Tibial artery (tissue), 4 donors: ENCODE measurements around the gene PABPN1L.
A peak's percentile ranks its signal among the peaks of the same experiment; 100 is the strongest.

Experiments used
- DNase-seq, 2 donors: peaks; one replicate each; pipeline ENCODE4 v3.0.0-alpha.2; 2019
- H3K27ac ChIP-seq, 2 donors: fragments of 200-600 bp; sonication (generic) in 1 of 2; 1 replicate in 1 of 2; 2 replicates in 1 of 2; pipeline ENCODE4 v1.5.1; 2018 to 2019; ENCODE audit warnings: mild to moderate bottlenecking in 1 of 2
- H3K27me3 ChIP-seq, 2 donors: fragments of 200-600 bp; sonication (generic) in 1 of 2; one replicate each; pipeline versions ENCODE4 v1.5.1 to v1.6.0; 2016 to 2019
- H3K36me3 ChIP-seq, 3 donors: fragments of 200-600 bp; sonication (generic) in 2 of 3; one replicate each; pipeline ENCODE4 v1.5.1; 2016 to 2019; ENCODE audit warnings: mild to moderate bottlenecking in 2 of 3
- H3K4me1 ChIP-seq, 4 donors: fragments of 200-600 bp; sonication (generic) in 2 of 4; 1 replicate in 3 of 4; 2 replicates in 1 of 4; pipeline ENCODE4 v1.5.1; 2016 to 2019
- H3K4me3 ChIP-seq, 2 donors: fragments of 200-600 bp; sonication (generic) in 1 of 2; 1 replicate in 1 of 2; 2 replicates in 1 of 2; pipeline ENCODE4 v1.5.1; 2018 to 2019; ENCODE audit warnings: mild to moderate bottlenecking in 2 of 2
- H3K9me3 ChIP-seq, 3 donors: fragments of 200-600 bp; sonication (generic) in 1 of 3; one replicate each; pipeline ENCODE4 v1.5.1; 2016 to 2019
- intact Hi-C: fragments of 100-400 bp; cut with DNase I; formaldehyde crosslinking; loops from one replicate; pipeline ENCODE4 v1.15.0; 2023; ENCODE audit warnings: low total_unique reads
- TF ChIP-seq, protein P1 (sequence below), 2 experiments: fragments of 200-600 bp in 1 of 2; fragments of 450-650 bp in 1 of 2; IDR thresholded peaks; one replicate each; pipeline ENCODE4 v1.5.1; 2017 to 2019; ENCODE audit warnings: antibody characterized with exemption in 2 of 2, mild to moderate bottlenecking in 1 of 2, moderate library complexity in 1 of 2

The PABPN1L gene

DNA sequence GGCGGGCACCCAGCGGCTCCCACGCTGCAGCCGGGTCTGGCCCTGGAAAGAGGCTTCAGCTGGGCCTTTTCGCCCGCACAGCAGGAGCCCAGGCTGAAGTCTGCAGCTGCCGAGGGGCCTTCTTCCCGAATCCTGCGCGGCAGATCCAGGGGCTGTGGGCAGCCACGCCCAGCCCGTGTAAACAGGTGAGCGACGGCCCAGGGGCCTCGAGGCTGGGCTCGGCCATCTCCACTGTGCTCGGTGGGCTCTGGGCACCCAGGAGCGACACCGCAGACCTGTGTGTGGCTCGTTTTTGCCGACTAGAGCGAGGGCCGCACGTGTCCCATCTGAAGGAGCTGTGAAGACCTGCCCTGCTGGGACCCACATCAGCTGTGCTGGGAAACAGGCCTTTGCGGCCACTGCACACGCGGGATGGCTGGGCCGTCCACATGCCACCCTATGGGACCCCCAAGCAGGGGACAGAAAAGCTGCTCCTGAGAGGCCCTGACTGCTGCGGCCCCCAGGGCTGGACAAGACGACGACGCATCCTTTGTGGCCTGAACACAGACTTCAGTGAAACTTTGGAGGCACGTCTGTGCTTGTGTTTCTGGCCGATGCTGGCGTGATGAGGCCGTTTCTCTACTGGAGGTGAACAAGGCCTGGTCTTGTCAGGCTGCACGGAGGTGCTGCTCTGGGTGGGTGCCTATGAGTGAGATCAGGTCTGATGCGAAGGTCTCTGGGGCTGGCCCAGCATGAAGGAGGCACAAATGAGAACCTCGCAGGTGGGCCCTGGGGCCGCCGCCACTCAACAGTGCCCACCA lies 49.5 kb downstream of the PABPN1L start:
- H3K9me3 ChIP-seq = no peaks in the 10 kb centered on the region
- TF ChIP-seq, protein P1, sequence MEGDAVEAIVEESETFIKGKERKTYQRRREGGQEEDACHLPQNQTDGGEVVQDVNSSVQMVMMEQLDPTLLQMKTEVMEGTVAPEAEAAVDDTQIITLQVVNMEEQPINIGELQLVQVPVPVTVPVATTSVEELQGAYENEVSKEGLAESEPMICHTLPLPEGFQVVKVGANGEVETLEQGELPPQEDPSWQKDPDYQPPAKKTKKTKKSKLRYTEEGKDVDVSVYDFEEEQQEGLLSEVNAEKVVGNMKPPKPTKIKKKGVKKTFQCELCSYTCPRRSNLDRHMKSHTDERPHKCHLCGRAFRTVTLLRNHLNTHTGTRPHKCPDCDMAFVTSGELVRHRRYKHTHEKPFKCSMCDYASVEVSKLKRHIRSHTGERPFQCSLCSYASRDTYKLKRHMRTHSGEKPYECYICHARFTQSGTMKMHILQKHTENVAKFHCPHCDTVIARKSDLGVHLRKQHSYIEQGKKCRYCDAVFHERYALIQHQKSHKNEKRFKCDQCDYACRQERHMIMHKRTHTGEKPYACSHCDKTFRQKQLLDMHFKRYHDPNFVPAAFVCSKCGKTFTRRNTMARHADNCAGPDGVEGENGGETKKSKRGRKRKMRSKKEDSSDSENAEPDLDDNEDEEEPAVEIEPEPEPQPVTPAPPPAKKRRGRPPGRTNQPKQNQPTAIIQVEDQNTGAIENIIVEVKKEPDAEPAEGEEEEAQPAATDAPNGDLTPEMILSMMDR (IDR thresholded peaks at IDR 0.05) = no peak
- no peaks in the 10 kb centered on the region for H3K27me3 ChIP-seq
- DNase-seq = no peak
- H3K36me3 ChIP-seq = peaks cover 3 to 17% (median 14%) of the 10 kb centered on the region in 3 donors
- H3K4me3 ChIP-seq = no peak overlapping the region
- intact Hi-C loops = loop anchor here (10.0 kb wide), 1 partner anchor 242 kb away; the partner anchor contains the start of gene ZC3H18
- no peak overlapping the region for H3K27ac ChIP-seq
- H3K4me1 ChIP-seq = peaks cover 0 to 13% (median 10%) of the 10 kb centered on the region in 4 donors

DNA sequence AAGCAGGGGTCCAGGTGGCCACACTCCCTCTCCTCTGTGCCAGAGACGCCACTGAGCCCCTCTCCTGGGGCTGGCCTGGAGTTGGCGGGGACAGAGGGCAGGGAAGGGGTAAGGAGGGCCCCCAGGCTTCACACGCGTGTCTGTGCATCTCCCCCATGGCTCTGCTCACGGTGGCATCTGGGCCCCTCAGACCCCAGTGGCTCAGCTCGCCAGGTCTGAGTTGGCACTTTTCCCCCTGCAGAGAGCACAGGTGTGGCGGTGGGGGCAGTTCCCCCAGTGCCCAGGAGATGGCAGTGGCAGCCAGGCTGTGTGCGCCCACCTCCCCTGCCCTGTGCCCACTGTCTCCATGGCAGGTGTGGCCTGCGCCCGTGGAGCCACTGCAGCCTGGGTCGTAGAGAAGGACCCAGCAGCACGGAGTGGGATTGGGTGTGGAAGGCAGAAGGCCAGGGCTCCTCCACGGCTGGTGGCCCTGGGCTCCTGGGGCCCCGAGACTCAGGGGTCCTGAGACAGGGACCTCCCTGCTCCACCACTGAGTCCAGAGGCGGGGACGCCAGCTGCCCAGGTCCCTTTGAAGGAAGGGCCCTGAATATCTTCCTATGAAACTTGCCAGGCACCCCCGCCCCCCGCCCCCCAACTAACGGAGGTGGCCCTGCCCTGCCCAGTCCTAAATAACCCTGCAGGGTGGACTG lies 50.4 kb downstream of the PABPN1L start:
- Histone ChIP-seq H3K36me3 (peaks cover 0 to 8% (median 6%) of the 10 kb centered on the region in 3 donors), H3K27ac (no peak overlapping the region), H3K27me3 (no peaks in the 10 kb centered on the region), H3K9me3 (no peaks in the 10 kb centered on the region), H3K4me3 (no peak overlapping the region), H3K4me1 (peaks cover 0 to 15% (median 11%) of the 10 kb centered on the region in 4 donors)
- intact Hi-C loops = loop anchor here (10.0 kb wide), 1 partner anchor 241 kb away; the partner anchor contains the start of gene ZC3H18
- DNase-seq = no peak
- TF ChIP-seq, protein P1 (IDR thresholded peaks at IDR 0.05) = peak; percentile 36 to 52

DNA sequence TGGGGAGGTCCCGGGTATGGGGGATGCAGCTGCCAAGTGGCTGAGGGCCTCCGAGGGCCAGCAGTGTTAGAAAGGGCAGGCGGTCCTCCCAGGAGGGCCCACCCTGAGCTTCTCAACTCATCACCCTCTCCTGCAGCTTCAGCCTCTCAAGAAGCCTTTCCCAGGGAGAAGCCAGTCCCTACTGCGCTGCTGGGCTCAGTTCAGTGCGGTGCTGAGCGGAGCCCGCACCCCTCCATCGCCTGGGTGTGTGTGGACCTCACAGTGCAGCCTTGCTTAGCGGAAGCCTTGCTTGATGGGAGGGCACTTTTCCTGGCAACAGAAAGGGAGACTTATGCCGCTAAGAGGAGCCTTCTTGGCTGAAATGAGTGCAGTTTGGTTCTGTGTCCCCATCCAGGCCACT lies 51.2 kb downstream of the PABPN1L start:
- Histone ChIP-seq H3K27me3 (no peaks in the 10 kb centered on the region), H3K36me3 (peaks cover 0 to under 1% (median 0%) of the 10 kb centered on the region in 3 donors), H3K4me1 (peaks cover 0 to 24% (median 19%) of the 10 kb centered on the region in 4 donors), H3K27ac (no peak overlapping the region), H3K9me3 (no peaks in the 10 kb centered on the region), H3K4me3 (no peak overlapping the region)
- TF ChIP-seq, protein P1 (IDR thresholded peaks at IDR 0.05) = no peak
- intact Hi-C loops = loop anchor here (10.0 kb wide), 1 partner anchor 240 kb away; the partner anchor contains the start of gene ZC3H18
- DNase-seq = no peak

DNA sequence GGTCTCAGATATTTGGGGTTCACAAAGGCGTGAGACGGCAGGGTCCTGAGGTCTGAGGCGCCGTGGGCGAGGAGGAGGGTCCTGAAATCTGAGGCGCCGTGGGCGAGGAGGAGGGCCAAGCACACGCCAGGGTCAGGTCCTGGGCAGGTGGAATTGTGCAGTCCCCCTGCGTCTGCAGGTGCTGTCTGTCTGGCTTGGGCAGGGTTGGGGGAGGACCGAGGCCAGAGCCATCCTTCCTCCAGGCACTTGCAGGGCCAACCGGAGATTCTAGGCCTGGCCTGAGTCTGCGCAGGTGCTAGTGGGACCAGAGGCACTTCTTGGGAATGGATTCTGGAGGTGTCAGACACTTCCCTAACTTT lies 52.3 kb downstream of the PABPN1L start:
- Histone ChIP-seq H3K4me3 (no peak overlapping the region), H3K36me3 (peaks cover 0 to 11% (median 9%) of the 10 kb centered on the region in 3 donors), H3K9me3 (no peaks in the 10 kb centered on the region), H3K4me1 (peaks cover 0 to 33% (median 26%) of the 10 kb centered on the region in 4 donors), H3K27ac (no peak overlapping the region), H3K27me3 (no peaks in the 10 kb centered on the region)
- TF ChIP-seq, protein P1 (IDR thresholded peaks at IDR 0.05) = no peak
- intact Hi-C loops = loop anchor here (10.0 kb wide), 1 partner anchor 239 kb away; the partner anchor contains the start of gene ZC3H18
- DNase-seq = no peak
